Glomerular visceral epithelial cell (primary cell): ENCODE results near the gene HAND2.

ENCODE experiments used
- DNase-seq: peaks from one replicate; pipeline ENCODE4 v3.0.0-alpha.2; 2016; ENCODE audit errors: extremely low spot score

The HAND2 gene

DNA sequence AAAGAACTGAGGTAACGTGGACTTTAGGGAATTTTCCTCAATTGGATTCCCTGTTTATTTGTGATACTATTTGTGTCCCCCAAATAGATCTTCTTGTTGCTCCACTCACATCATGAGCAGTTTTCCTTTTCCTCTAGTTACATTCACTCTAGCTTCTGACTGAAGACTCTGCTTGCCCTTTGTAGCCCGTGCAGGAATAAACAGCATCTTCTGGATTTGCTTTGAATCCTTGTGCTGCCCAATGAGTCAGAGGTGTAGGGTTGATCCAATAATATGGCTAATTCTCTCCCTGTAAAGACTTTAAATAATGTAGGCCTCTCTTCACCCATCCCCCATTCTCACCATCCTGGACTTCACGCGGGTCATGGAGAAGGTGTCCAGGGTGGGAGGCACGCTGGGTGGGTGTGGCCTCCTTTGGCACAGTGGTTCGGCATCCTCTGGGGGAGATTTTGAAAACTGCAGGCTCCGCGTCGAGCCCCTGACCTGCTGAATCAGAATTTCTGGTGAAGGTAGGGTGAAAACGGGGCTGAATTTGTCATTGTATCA lies 9.0 kb downstream of the HAND2 start:
- DNase-seq, result no peak

DNA sequence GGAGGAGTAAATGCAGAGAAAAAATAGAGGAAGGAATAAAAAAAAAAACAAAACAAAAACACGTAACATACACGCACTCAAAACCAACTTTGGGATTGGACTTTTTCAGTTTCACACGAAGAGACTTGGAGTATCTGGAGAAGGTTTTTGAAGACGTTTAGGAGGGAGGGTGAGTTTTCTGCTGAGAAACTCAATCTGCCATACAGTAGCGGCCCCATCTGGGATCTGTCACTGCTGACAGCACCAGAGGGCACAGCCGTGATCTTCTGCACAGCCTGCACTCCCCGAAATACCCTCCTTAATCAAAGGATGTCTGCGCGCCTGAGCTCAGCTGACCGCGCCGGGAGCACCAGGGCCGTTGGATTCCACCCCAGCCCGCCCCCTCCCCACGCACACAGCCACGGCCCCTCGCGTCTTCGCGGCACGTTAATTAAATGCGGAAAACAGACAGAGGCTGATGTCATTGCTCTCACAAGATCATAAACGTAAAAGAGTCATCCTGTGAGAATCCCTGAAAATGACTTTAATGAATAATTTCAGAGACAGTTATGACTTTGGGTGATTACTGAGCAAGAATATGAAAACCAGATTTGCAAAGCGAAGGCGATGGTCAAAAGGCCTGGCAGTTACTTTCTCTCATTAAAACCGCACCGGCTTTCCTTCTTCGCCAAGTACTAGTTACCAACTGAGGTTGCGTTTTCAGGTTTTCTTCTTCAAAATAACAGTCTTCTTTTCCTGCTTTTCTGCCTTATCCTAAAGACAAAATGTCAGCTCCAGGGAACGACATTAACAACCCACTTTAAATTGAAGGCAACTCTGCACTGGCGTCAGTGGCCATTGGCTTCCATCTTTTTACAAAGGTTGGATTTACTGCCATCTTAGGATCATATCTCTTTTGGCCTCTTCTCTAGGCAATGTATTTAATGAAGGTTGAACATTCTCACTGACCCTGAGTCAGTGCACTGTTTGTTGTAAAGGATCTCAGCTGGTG lies 10.6 kb downstream of the HAND2 start:
- DNase-seq, result no peak

DNA sequence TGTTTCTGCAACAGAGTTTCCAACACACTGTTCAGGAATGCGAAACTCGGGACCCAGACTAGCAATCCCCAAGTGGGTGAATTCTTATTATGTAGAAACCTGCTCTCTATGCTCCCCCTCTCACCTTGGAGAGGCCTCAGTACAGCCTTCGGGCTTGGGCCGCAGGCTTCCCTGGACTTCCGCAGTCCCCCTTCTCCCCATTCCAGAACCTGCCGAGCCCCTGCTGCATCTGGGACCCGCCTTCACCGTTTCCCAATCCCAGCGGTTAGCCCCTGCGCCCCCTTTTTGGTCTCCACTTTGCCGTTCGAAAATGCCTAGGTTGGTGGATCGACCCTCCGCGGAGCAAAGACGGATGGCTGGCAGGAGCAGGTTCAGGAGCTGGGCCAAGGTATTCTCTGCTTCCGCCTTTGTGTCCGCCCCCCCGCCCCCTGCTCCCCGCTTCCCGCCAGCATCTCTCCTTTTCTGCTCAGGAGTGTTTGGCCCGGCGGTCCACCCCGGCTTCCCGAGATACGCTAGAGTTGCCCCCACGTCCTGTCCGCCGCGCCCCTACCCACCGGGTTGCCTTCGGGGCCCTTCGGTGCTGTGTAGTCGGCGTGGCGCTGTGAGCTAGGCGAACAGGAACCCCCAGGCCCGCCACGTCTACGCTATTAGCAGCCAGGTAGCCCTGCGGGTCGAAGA lies 11.5 kb downstream of the HAND2 start:
- DNase-seq, result no peak

DNA sequence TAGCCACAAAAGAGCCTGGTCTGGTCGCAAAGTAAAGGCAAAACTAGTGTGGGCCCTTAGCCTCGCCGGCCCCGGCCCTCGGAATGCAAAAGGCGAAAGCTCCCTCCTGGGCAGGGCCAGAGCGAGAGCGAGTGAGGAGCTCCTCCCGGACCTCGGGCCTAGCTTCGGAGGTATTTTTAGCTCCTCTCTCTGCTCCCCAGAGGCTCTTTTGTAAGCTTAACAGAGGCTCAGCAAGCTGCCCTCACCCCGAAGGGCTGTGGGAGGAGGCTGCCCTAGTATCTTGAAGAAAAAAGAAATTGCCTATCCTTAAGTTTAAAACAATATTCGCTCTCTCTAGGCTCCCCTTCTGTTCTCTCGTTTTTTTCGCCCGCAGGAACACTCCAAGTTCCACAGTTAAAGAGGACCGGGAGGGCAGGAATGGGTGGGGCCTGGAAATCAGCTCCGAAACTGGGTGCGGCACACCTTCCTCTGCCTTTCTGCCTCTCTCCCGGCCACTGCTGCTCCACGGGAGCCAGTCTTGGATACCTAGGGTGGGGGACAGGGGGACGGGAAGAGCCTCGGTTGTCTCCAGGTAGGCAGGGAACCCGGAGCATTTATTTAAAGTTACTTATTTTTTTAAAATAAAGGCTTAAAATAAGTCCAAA lies 12.1 kb downstream of the HAND2 start:
- DNase-seq, result no peak

DNA sequence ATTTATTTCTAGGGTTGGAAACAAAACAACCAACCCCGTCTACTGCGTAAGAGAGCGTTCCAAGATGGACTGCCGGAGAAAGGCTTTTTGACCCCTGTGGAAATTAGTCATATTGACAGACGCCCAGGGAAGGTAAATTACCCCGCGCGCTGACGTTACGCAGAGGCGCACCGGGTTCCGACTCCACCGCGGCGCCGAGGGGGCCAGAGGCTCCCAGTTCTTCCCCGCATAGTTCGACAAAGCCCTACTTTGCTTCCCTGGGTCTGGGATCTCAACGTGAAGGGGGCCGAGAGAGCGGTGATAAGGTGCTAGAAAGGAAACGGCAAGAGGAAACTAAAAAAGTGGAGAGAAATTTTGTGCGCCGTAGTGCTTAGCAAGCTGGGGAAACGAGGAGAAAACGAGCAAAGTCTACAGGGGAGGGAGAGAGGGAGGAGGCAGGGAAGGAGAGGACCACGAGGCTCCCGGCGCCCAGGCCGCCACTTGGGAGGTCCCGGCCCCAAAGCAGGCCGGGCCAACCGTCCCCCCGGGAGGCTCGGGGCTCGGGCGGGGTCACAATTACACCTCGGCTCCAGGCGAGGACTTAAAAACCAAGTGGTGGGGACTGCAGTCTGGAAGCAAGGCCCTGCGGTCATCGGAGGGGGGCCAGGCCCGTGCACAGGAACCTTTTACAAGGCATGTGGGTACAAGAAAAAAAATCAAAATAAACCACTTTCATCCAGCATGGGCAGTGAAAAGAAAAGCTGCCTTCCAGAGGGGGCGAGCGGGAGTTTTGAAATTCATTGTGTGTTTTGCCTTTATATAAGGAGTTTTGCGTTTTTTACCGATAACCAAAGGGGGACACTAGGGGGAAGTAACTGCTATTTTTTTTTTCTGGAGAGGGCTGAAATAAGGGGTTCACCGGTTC lies 13.2 kb downstream of the HAND2 start:
- no peak for DNase-seq

DNA sequence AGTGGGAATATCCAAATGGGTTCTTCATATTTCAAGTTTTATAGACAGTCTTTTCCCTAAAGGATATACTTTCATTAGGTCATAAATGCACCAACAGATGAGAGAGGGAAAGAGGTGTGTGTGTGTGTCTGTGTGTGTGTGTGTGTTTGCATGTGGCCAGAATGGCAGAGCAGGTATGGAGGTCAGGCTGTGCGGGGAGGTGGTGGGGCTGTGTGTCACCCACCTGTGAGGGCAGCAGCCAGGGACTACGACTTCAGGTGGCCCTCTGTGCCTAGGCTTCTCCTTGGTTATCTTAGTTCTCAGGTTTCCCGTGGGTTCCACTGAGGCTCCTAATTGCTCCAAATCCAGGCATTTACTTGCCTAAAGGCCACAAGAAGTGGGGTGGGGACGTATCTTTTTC lies 14.6 kb downstream of the HAND2 start:
- no peak for DNase-seq

DNA sequence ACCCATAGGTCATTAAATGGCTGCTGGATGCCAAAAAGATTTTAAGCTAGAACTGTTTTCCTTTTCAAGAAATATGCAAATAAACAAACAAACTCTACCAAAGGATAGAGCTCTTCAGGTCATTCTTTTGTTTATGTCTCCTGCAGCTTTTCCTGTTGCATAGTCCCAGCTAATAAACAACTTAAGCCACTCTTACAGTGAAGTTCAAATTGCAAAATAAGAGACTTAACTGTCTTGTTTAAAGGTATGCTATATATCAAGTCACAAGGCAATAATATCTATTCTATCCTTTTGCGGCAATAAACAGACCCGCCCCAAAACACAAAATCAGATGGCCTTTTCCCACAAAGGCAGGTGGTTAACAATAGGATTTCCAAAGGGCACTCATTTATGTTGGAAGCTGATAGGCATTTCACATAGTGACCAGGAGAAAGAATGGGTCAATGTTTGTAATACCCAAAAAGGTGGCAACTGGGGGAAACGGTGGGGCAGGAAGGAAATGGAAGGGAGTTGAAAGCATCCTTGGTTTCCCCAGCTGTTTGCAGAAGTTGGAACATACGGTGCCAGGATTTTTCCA lies 15.3 kb downstream of the HAND2 start:
- no peak for DNase-seq

DNA sequence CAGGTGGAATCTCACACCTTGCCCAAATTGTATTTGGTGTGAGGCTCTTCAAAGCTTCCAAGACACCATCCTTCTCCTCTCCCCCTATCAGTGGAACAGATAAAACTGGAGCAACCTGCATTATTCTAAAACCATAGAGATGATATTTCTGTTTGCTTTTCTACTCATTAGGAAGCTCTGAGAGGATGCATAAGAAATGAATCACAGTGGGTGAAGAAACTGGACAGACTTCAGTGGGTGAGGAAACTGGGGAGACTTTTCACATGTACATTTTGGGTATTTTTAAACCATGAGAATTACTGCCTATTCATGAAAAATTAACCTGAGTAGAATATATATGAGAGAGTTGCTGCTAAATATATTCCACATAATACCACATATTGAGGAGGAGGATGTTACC lies 16.4 kb downstream of the HAND2 start:
- no peak for DNase-seq

DNA sequence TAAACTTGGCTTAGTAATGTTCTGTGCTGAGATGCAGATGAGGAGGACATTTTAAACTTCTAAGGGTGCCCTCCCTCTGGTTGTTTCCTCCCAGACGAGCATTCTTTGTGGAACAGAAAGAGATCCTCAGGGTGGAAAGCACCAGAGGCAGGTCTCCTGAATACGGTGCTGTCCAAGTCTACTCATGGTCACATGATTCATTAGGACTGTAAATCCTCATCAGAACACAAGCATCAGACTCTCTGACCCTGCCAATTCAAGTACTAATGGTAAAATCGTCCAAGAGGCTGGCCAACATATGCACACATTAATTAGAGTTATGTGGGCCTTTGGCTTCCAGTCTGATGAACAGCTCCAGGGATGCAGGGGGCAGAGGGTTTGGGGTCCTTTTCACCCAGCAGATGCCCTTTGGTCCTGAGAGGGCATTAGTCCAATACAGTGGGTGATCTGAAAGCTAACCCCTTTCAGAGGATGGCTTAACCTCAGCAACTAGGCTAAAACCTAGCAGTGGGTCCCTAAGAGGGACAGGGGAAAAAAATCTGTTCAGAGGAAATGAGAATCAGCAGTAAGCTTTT lies 18.2 kb downstream of the HAND2 start:
- DNase-seq, result no peak

DNA sequence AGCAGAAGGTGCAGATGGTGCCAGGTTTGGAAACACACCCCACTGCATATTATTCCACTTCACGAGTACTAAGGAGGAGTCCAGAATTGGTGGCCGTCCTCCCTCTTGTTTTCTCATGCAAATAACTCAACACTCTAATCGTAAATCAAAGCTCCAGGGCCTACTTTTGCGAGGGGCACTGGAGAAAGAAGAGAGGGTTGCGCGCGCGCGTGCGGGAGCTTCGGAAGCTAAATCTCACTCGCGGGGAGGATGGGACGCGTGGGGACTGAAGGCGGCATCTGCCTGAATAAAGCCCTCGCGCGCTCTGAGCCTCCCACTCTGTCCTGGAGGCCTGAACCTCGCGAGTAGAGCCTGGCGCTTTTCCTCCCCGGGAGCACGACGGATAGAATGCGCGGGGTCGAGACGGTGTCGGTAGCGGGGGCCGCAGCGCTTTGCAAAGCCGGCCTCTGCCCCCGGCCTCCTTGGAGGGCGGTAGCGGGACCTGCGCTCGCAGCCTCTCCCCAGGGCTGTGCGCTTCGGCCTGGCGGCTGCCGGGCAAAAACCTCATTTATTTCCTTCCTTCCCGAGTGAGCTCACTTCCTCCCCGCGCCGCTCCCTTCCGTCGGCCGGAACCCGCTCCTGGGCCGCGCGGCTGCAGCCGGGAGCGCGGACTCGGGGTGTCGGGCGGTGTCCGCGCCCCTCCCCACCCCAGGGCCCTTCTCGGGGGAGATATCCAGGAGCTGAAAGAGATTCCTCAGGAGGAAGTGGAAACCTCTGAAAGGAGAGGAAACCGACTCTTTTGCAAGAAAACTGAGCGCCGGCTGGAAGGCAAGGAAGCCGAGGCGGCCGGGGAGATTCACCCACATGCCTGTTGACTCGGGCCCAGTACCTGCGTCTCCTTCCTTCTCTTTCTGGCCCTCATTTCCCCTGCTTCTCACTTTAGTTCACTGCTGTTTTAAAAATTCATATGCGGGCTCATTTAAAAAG lies 20.7 kb downstream of the HAND2 start:
- no peak for DNase-seq

DNA sequence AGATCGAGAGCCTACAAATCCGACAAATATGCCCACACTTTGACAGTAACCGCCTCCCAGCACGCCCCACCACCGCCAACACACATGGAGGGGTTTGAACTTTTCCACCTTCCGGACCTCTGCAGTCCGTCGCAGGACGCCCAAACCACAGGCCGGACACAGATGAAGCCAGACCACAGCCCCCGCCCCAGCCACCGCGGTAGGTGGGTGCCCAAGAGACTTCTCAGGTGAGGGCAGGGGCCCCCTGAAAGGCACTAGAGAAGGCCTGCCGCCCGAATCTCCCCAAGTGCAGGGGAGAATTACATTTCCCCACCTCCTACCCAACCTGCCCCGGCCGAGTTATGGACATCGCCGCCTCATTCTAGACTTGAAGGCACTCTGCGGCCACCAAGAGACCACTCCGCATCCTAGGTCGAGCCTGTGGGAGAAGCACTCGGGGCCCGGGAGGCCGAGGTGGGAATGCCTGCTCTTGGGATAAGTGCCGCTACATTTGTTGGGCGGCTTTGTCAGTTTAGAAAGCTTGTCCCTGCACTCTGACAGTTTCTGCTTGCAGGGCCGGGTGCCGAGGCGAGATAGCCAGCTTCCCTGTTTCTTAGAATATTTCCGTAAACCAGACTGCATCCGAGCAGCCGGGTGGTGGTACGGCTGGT lies 21.5 kb downstream of the HAND2 start:
- DNase-seq, result no peak

DNA sequence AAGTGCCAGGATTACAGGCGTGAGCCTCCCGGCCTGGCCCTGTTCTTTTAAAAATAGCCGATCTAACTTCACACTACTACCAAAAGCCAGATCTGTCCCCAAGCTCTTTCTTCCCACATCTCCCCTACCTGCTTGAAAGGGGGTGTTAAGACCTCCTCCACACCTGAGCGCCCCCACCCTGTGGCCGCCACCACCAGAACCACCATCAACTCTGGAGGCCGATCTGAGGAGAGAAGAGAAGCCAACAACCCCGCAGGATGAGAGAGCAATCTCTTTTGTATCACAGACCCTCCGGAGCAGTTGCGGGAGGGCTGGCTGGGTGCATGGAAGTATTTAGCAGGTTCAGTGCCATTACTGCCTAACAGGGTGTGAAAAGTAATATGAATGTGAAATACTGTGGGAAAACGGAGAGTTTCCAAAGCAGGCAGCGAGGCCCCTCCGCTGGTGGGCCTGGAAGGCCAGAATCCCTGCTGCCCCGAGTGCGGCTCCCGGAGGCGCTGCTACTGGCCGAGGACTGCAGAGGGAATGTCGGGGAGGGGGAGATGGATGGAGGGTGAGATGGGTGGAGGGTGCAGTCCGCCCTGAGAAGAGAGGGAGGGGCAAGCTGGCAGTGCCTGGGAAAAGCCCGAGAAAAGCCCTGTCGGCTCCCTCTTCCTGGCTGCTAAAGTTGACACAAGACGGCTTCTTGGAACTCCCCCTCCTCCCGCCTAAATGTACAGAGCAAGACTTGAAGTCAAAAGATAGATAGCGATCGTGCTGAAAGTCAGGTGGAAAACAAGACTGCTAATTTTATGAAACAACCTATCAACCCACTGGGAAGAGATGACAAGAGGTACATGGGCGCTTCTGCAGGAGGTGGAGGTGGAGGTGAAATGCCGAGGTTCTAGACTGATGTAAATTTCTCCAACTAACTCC lies 22.3 kb downstream of the HAND2 start:
- no peak for DNase-seq

DNA sequence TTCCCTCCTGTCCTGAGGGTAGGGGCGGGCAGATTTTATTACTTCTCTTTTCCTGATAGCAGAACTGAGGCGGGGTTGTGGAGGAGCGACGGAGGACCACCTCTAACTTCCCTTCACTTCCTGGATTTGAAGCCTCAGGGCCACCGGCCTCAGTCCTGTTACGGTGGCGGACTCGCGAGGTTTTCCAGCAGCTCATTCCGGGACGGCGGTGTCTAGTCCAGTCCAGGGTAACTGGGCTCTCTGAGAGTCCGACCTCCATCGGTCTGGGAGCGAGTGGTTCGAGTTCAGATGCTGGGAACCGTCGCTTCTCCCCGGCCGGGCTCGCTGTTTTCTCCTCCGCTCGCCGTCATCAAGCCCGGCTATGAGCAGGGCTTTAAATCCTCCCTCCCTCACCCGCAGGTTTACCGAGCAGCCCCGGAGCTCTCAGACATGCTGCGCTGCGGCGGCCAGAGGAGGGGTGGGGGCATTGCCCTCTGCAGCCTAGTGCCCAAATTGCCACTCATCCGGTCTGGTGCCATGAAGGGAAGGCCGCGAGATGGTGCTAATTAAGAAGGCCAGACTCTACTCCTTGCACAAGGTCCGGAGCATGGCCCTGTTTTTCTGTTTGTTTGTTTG lies 23.3 kb downstream of the HAND2 start:
- DNase-seq, result no peak

DNA sequence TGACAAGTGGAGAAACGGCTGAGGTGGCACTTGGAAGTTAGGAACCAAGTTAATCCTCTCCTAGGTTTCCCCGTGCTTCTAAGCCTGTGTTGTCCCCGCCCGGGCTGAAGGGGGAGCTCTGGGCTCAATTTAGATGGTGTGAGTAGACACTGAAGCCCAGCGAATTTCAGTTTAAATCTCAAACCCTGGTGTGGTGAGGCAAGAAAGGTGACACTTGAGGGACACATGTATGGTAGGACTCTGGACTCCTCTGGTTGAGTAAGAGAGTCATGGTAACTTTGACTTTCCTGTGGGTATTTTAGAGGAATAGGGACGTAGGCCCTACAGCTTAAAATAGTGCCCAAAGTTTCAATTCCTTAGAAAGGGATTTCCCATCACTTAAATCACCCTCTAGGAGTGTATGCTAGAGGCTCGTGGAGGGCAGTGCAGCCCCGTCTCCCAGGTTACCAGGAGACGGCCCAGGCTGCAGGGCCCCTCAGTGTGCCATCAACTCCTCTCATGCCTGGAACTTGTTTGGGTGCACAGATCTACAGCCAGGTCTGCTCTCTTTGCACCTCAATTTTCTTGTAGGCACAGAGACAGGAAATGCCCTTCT lies 24.0 kb downstream of the HAND2 start:
- peak; percentile 62 for DNase-seq

DNA sequence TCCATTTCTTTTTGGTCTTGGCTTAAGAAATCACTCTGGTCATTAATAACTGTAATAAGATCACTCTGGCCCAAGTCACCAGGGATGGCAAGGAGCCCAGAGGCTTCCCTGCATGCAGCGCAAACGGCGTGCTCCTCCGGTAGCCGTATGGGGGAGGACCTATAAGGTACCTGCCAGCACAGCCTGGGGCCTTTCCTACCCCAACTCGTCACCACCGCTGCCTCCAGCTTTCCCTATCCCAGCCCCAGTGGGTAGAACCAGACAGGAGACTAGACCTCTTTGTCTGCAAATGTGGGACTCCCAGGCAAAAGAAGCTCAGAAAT lies 25.9 kb downstream of the HAND2 start:
- no peak for DNase-seq

DNA sequence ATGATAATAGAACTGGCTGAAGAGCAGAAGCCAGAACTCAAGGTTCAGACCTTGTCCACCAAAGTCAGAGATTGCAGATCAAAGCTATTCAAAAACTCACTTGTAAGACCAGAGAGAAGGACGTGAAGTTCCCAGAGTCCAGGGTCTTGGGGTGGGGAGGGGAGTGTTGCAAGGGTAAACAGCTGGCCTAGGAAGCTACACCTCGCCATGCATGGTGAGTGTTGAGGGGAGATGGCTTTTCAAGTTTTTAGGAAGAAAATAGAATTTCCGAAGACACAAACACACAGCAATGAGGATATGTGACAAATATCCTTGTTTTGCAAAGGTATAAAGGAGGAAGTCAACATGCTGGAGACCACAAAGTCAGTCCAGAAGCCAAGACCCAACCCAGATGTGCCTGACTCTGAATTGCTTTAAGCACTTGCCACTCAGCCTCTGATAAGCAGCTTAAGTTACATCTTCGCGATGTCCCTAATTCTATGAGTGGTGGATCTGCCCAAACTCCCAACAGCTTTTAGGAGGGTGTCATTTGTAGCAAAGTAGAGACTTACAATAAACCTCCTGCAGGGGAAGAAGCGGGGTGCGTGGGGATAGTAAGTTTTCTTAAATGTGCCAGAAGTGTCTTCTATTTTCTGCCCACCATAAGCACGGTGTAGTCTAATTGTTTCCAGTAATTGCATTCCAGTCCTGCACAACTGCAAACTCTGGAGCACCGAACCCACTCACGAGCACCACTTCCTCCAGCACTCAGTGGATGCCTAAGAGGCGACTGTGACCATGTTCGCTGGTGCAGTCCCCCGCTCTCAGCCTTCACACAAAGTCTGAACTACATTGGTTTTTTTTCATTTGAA lies 26.5 kb downstream of the HAND2 start:
- DNase-seq, result no peak
